PC-3 (cell line): ENCODE measurements around the gene LNX1.

ENCODE experiments used
- EZH2 ChIP-seq: fragments of 300-600 bp; sonication (generic); IDR thresholded peaks from one replicate; pipeline ENCODE4 v1.6.1; 2017; ENCODE audit warnings: antibody characterized with exemption, mild to moderate bottlenecking, low read length; ENCODE audit not compliant: unreplicated experiment
- TF ChIP-seq, protein P1 (sequence below): fragments of 300-600 bp; sonication (generic); conservative IDR thresholded peaks from 2 replicates; pipeline ENCODE4 v1.5.1; 2017; ENCODE audit warnings: antibody characterized with exemption, low read depth, mild to moderate bottlenecking, low read length

GRCh38 chr4:53551958-53552357 lies 39.3 kb downstream of the LNX1 start:
- TF ChIP-seq, protein P1, sequence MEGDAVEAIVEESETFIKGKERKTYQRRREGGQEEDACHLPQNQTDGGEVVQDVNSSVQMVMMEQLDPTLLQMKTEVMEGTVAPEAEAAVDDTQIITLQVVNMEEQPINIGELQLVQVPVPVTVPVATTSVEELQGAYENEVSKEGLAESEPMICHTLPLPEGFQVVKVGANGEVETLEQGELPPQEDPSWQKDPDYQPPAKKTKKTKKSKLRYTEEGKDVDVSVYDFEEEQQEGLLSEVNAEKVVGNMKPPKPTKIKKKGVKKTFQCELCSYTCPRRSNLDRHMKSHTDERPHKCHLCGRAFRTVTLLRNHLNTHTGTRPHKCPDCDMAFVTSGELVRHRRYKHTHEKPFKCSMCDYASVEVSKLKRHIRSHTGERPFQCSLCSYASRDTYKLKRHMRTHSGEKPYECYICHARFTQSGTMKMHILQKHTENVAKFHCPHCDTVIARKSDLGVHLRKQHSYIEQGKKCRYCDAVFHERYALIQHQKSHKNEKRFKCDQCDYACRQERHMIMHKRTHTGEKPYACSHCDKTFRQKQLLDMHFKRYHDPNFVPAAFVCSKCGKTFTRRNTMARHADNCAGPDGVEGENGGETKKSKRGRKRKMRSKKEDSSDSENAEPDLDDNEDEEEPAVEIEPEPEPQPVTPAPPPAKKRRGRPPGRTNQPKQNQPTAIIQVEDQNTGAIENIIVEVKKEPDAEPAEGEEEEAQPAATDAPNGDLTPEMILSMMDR, result no peak
- TF ChIP-seq EZH2, result no peak
